Natural killer cell (primary cell): ENCODE measurements around the gene ACKR3. TPM values are rescaled to one million over a fixed set of nuclear protein-coding genes. Genes with fewer than 3 reads are reported as not detected.

Experiments
- ATAC-seq, 3 donors: fragments of 150-1000 bp in 2 of 3; fragments of 200-7000 bp in 1 of 3; cut with Tn5 transposase; 1 replicate in 1 of 3; 2 replicates in 2 of 3; pipeline ENCODE4 v1.10.0; 2021; ENCODE audit warnings: mild to moderate bottlenecking in 2 of 3, moderate library complexity in 2 of 3
- DNase-seq, 2 donors: peaks; one replicate each; pipeline versions ENCODE4 v3.0.0 to v3.0.0-alpha.2; 2013 to 2021; ENCODE audit warnings: mixed read lengths in 1 of 2
- H3K27ac ChIP-seq: one replicate; pipeline ENCODE4 v1.5.1; 2013; ENCODE audit warnings: mild to moderate bottlenecking, low read length
- H3K27me3 ChIP-seq: one replicate; pipeline ENCODE4 v1.6.1; 2013; ENCODE audit warnings: low read length; ENCODE audit not compliant: control insufficient read depth, insufficient read depth
- H3K36me3 ChIP-seq: one replicate; pipeline ENCODE4 v1.6.1; 2013; ENCODE audit warnings: low read length; ENCODE audit not compliant: control insufficient read depth, insufficient read depth
- H3K4me1 ChIP-seq: one replicate; pipeline ENCODE4 v1.6.1; 2013; ENCODE audit warnings: low read length; ENCODE audit not compliant: control insufficient read depth, insufficient read depth
- H3K4me3 ChIP-seq: one replicate; pipeline ENCODE4 v1.5.1; 2013; ENCODE audit warnings: low read length
- H3K9me3 ChIP-seq: one replicate; pipeline ENCODE4 v1.6.1; 2013; ENCODE audit warnings: low read length; ENCODE audit not compliant: control insufficient read depth, insufficient read depth
- H3K27ac Mint-ChIP-seq, 2 donors: one replicate each; pipeline ENCODE4 v1.8.0; 2022; ENCODE audit warnings: mild to moderate bottlenecking in 2 of 2, mixed read lengths in 2 of 2, moderate library complexity in 1 of 2
- H3K27me3 Mint-ChIP-seq, 2 donors: one replicate each; pipeline ENCODE4 v1.8.0; 2022; ENCODE audit warnings: low read depth in 2 of 2, mixed read lengths in 2 of 2
- H3K36me3 Mint-ChIP-seq: one replicate; pipeline ENCODE4 v1.8.0; 2022; ENCODE audit warnings: mixed read lengths
- H3K4me1 Mint-ChIP-seq, 2 donors: one replicate each; pipeline ENCODE4 v1.8.0; 2022; ENCODE audit warnings: mixed read lengths in 2 of 2
- H3K4me3 Mint-ChIP-seq: one replicate; pipeline ENCODE4 v1.8.0; 2022; ENCODE audit warnings: mild to moderate bottlenecking, moderate library complexity, mixed read lengths
- H3K9me3 Mint-ChIP-seq, 2 donors: one replicate each; pipeline ENCODE4 v1.8.0; 2022; ENCODE audit warnings: mixed read lengths in 2 of 2
- CTCF ChIP-seq: fragments of 200-600 bp; IDR thresholded peaks from one replicate; pipeline ENCODE4 v1.8.0; 2022; ENCODE audit warnings: antibody characterized with exemption
- WGBS: methylation state at CpG from one replicate; pipeline ENCODE4 v1.1.7; 2013; ENCODE audit warnings: missing lambda C conversion rate; ENCODE audit not compliant: insufficient coverage; 5-methylcytosine and 5-hydroxymethylcytosine counted together
- intact Hi-C: fragments of 100-400 bp; cut with micrococcal nuclease; formaldehyde crosslinking; loops from one replicate; pipeline ENCODE4 v1.14.2; 2022
- total RNA-seq, 4 donors: library from RNA; stranded (reverse); fragments of 120-200 nt in 1 of 4; gene quantifications; one replicate each; pipeline versions ENCODE4 v1.2.3 to v1.2.4, GENCODE V29; 2013 to 2022

ACKR3 gene
- total RNA-seq, 3 donors from 2014 or later (not counting 1 experiment from before 2014, with no cell fraction given): 4.4 to 5.5 (median 4.6) TPM

DNA sequence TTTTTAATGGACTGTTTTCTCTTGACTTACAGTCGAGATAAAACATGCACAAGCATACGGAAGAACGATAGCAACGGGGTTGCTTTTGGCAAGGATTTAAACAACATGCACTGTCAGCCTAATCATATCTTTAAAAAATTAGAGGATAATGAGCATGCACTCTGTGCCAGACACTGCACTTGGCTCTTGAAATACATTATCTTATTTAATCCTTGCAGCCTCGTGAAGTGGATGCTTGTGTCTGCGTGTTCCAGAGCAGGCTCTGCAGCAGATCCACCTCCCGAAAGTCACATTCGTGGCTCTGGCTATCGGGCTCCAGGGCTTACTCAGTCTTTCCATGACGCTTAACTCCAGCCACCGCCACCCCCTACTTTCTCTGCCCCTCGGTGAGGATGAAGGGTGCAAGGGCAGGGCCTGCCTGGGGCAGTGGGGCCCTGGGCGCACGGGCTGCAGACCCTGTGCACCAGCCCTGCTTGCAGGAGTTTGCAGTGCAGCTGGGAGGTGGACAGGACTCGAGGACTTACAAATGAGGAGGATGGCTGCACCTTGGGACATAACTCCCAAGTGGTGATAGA lies 61.7 kb downstream of the ACKR3 start:
- WGBS: 92% methylated on average over 15 of the region's 15 CpGs
- H3K9me3 Mint-ChIP-seq: no peaks in the 10 kb centered on the region
- H3K4me1 Mint-ChIP-seq: peaks cover 0 to 11% of the 10 kb centered on the region in 2 donors
- peaks cover 0 to 13% of the 10 kb centered on the region in 2 donors for H3K27me3 Mint-ChIP-seq
- H3K9me3 ChIP-seq: no peaks in the 10 kb centered on the region
- no peak for ATAC-seq
- no peak for TF ChIP-seq CTCF
- H3K27ac Mint-ChIP-seq: no peak overlapping the region
- H3K4me3 ChIP-seq: no peak overlapping the region
- intact Hi-C loops: no loop called here
- H3K36me3 ChIP-seq: no peaks in the 10 kb centered on the region
- H3K27ac ChIP-seq: no peak overlapping the region
- no peaks in the 10 kb centered on the region for H3K4me1 ChIP-seq
- H3K27me3 ChIP-seq: no peaks in the 10 kb centered on the region
- H3K4me3 Mint-ChIP-seq: no peak overlapping the region
- no peaks in the 10 kb centered on the region for H3K36me3 Mint-ChIP-seq
- DNase-seq: no peak

DNA sequence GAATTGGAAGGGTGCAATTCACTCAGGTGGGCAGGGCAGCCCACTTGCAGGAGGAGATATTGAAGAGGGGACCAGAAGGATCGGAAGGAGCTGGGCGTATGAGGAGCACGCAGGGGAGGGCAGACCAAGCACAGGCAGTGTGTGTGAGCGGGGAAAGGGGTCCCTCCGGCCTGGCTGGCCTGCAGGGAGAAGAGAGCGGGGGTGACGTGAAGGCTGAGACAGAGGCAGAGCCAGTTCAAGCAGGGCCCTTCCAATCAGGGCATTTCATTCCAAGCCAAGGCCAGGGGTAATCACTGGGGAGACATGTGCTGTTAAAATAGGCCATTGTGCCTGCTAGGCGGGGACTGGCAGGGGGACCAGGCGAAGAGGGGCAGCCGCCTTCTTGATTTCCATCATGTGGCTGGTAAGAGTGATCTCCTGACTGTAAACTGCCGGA lies 62.2 kb downstream of the ACKR3 start:
- peaks cover 0 to 11% of the 10 kb centered on the region in 2 donors for H3K4me1 Mint-ChIP-seq
- no peaks in the 10 kb centered on the region for H3K9me3 Mint-ChIP-seq
- 85% methylated on average over 11 of the region's 11 CpGs for WGBS
- no peaks in the 10 kb centered on the region for H3K36me3 Mint-ChIP-seq
- no peaks in the 10 kb centered on the region for H3K4me1 ChIP-seq
- TF ChIP-seq CTCF: no peak
- no peaks in the 10 kb centered on the region for H3K27me3 ChIP-seq
- H3K4me3 Mint-ChIP-seq: no peak overlapping the region
- intact Hi-C loops: no loop called here
- H3K27me3 Mint-ChIP-seq: peaks cover 0 to 13% of the 10 kb centered on the region in 2 donors
- no peaks in the 10 kb centered on the region for H3K9me3 ChIP-seq
- H3K27ac Mint-ChIP-seq: no peak overlapping the region
- ATAC-seq: no peak
- no peak for DNase-seq
- H3K4me3 ChIP-seq: no peak overlapping the region
- no peaks in the 10 kb centered on the region for H3K36me3 ChIP-seq
- no peak overlapping the region for H3K27ac ChIP-seq
